Hippocampal formation (tissue), 2 donors: ENCODE results near the gene CPAMD8.
"Not testable (repeated sequence)": the region's sequence is repeated elsewhere in the genome, so short reads cannot be mapped to it uniquely, and the experiment has no call there.

Experiments used
- DNase-seq, 2 donors: peaks; one replicate each; lab custom pipeline; 2025; lab: John Stamatoyannopoulos, UW

The CPAMD8 gene

DNA sequence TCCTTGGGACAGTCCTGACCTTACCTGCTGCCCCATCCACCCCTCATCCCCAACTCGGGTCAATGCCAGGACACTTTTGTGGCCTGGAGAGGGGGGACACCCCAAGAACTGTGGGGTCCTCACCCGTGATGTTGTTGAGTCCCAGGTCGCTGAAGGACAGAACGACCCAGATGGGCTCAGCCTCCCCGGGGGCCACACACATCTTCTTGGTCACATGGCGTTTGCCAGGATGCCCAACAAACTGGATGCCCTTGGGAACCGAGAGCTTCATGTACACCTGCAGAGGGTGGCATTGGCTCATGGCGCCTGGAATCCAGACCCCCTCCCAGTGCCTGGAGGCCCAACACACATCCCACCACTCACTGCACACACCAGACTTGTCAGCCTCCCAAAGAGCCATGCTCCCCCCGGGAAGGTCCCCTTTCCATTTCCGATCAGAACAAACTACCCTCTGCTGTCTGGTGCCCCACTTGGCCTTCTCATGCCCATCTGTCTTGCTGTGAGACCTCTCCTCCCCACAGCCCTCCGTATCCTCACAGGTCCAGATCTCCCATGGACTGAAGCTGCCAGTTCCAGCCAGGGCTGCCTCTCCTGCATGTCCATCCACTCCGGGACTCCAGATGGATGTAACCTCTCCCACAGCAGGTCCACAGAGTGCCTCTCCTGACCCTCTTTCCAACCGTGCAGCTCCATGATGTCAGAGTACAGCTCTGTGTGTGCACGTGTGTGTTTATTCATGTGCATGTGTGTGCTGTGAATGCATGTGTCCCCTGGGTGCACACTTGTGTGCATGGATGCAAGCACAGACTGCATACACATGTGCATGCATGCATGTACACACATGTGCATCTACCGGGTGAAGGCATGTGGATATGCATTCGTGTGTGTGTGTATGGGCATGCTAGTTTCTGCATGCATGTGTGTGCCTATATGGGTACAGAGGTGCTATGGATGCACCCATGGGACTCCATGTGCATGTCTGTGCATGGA is 79.4 kb downstream of the CPAMD8 start:
- no peak for DNase-seq

- DNase-seq, result no peak
These were observed 80.7 kb downstream of the CPAMD8 start for GRCh38 chr19:16945762-16946465.

DNA sequence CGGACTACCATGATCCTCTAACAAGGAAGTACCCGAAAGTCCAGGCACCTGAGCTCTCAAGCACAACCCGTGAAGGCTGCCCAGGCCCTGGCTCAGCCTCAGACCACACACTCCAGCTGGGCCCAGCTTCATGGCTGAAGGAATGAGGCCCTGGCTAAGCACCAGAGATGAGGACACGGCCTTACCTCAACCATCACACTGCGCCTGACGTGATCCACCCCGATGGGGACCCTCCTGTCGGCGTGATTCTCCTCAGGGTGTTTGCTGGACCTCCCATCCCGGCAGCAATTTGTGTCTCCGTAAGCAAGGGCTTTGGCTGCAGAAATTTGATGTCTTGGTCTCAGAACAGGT is 81.3 kb downstream of the CPAMD8 start:
- no peak for DNase-seq

DNA sequence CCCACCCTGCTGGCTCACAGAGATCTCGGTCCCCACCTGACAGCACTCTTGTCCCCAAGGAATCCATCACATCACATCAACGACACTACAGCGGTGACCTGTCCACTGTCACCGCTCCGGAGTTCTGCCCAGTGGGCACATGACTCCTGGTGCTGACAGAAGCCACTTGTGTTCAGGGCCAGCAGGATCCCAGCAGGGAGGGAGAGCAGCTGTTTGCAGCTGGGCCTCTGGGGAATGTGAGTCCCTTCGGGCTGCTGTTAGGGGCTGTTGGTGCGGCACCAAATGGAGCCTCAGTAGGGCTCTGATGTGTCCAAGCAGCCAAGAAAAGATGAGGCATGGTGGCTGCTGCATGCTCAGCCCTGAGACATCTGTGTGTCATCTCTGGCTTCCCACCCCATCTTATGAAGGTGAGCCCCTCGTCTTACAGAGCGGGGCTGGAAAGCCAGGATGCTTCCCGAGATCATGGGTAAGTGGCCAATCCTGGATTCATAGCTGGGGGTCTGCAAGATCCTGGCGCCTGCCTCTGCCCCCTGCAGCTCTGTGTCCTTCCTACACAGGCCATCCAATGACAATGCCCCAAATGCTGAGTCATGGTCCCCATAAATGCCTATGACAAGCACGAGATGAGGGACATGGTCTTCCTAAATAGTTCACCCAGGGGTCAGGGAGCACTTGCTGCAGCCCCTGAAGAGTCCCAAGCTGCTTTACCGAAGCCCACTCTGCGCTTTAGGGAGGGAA is 81.8 kb downstream of the CPAMD8 start:
- DNase-seq, result peak in 1 of 2 donors; percentile 6

DNA sequence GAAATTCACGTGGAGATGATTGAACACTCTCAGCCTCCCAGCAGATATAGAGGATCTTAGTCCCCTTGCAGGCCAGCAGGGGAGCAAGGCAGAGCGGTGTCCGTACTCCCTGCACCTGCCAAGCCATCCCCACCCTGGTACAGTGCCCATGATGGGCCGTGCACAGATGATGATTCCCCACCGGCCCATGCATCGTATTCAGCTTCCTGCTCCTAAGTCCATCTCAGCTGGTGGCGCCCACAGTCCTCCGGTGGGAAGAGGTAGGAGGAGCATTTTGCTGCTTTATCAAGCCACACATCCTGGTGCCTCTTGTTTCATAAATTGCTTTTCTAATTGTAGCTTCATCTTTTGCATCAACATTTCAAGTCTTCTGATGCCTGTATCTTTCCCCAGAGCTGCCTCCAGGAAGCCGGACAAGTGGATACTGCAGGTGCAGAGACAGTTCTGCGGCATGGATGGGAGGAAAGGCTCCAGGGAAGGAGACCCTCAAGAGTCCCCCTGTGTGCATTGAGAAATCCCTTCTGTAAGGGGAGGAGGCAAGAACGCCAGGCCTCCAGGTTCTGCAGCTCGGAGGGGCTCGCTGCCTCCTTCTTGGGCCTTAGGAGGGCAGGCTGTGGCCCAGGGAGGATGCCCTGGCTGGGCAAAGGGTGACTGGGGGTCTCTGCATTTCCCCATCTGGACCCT is 82.5 kb downstream of the CPAMD8 start:
- no peak for DNase-seq

GRCh38 chr19:16943090-16943489 is 83.5 kb downstream of the CPAMD8 start:
- DNase-seq, result not testable (repeated sequence)

DNA sequence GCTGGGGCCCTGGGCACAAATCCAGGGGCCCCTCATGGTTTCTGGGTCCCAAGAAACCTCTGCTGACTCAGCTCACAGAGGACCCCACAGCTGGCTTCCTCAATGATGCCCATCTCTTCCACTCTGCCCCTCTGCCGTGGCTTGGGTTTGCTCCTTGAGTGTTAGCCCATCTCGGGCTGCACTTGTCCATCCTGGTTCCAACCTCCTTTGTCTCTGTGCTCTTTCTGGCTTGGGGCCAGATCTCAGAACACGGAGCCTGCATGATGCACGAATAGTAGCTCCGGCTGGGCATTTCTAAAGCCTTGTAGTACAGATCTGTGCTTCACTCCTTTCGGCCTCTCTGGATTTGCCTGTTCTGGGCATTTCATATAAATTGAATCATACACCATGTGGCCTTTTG is 84.0 kb downstream of the CPAMD8 start:
- no peak for DNase-seq

DNA sequence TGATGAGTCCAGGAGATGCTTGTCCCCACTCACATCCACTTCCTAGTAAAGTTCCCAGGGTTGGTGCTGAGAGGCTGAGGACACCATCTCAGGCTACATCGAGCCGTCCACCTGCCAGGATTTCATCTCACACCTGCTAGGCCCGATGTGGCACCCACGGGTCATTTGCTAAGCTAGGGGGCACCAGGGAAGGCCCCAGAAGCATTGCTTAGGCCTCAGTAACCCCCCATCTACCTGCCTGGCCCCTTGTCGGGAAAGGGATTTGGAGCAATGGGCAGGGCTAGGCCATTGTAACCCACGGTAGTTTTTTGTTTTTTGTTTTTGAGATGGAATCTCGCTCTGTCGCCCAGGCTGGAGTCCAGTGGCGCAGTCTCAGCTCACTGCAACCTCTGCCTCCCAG is 86.0 kb downstream of the CPAMD8 start:
- no peak for DNase-seq

DNA sequence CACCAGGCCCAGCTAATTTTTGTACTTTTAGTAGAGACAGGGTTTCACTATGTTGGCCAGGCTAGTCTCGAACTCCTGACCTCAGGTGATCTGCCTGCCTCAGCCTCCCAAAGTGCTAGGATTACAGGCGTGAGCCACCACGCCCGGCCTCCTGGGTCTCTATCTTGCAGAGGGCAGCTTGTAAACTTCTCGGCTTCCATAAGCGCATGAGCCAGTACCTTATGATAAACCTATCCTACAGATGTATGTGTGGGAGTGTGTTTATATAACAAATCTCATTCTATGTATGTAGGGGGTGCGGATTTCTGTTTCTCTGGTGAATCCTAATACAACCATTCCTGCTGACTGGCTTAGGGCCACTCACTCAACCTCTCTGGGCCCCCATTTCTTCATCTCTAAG is 86.5 kb downstream of the CPAMD8 start:
- DNase-seq, result not testable (repeated sequence)

- no peak for DNase-seq
These were observed 88.4 kb downstream of the CPAMD8 start for GRCh38 chr19:16938211-16938610.

GRCh38 chr19:16937796-16938195 is 88.8 kb downstream of the CPAMD8 start:
- not testable (repeated sequence) for DNase-seq

DNA sequence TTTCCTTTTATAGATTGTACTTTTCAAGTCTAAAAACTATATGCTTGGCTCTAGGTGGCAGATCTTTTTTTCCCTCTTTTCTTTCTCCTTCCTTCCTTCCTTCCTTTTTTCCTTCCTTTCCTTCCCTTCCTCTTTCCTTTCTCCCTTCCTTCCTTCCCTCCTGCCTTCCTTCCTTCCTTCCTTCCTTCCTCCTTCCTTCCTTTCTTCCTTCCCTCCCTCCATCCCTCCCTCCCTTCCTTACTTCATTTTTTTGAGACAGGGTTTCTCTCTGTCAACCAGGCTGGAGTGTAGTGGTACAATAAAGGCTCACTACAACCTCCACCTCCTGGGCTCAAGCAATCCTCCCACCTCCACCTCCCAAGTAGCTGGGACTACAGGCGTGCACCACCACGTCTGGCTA is 89.7 kb downstream of the CPAMD8 start:
- DNase-seq, result no peak

DNA sequence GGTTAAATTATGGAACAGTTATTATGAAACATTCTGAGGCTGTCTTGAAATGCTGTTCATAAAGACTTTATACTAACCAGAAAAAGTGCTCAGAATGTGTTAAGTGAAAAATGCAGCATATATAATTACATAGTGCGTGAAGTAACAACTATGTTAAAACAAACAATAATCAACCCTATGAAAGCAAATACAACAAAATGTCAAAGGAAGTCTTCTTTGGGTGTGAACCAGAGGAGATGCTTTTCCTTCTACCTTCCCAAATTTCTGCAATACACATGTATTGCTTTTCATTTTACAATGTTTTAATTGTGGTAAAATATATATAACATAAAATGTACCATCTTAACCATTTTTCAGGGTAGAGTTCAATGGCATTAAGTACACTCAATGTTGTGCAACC is 92.1 kb downstream of the CPAMD8 start:
- no peak for DNase-seq

DNA sequence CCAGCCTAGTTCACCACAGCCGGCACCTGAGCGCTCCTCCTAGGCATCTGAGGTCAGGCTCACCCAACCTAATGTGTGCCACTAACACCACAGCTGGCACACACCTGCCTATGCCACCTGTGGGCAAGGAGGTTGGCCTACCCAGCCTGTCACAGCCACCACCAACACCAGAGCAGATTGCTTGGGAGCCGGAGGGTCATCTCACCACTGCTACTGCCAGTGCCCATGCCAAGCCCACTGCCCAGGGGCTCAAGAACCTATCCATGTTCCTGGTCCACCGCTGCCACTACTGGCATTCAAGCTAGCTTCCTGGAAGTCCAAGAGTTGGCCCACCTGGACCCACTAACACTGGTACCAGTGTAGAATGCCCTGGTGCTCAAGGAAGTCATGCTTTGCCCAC is 95.3 kb downstream of the CPAMD8 start:
- DNase-seq, result no peak

DNA sequence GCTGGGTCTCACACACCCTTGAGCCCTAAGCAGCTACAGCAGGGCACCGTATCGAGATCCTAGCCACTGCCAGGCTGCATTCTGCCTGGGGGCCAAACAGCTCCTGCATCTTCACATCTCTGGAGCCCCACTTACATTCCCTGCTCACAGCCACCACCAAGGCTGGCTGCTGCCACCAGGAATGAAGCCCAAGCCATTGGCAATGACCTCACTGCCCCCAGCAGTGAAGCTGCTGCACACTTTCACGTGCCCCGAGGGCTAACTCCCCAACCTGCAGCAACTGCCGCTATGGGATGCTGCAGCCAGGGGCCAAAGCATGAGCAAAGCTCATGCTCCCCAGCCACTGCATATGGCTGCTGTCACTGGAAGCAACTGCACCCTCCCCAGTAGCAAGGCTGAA is 95.9 kb downstream of the CPAMD8 start:
- no peak for DNase-seq

DNA sequence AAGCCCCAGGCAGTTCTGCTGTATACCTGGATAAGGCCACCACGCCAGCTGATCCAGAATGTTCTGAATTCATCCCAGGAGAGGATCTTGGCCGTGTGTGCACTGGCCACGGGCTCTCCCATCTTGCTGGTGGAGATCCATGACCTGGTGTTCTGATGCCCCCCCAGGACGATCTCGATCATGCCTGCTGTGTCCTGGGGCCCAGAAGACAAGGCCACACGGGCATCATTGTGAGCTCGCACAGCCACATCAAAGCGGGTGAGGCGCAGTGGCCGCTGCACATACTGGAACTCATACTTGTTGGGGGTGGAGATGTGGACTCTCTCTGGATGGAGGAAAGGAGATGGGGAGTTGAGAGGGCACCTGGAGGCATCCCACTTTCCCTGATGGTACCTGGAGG is 97.7 kb downstream of the CPAMD8 start:
- DNase-seq, result no peak

GRCh38 chr19:16928351-16928750 is 98.3 kb downstream of the CPAMD8 start:
- no peak for DNase-seq

GRCh38 chr19:16927883-16928282 is 98.7 kb downstream of the CPAMD8 start:
- DNase-seq, result no peak

GRCh38 chr19:16922949-16923348 is 103.7 kb downstream of the CPAMD8 start:
- DNase-seq, result no peak

- DNase-seq, result no peak
These were observed 104.0 kb downstream of the CPAMD8 start for GRCh38 chr19:16922592-16922934.

GRCh38 chr19:16921766-16922591 is 104.6 kb downstream of the CPAMD8 start:
- DNase-seq, result no peak
